GM21360 (cell line): ENCODE measurements around the gene SNX9.
A peak's percentile ranks its signal among the peaks of the same experiment; 100 is the strongest.
"Not testable (repeated sequence)": the region's sequence is repeated elsewhere in the genome, so short reads cannot be mapped to it uniquely, and the experiment has no call there.

Source experiments
- ATAC-seq: cut with Tn5 transposase; IDR thresholded peaks from one replicate; pipeline ENCODE4 v1.9.1; 2021; ENCODE audit warnings: mild to moderate bottlenecking, moderate library complexity; ENCODE audit not compliant: unreplicated experiment

SNX9 gene

GRCh38 chr6:157909282-157909664 is 86.2 kb downstream of the SNX9 start:
- ATAC-seq, result peak; percentile 64

- no peak for ATAC-seq
Measured at GRCh38 chr6:157911278-157911677, 88.2 kb downstream of the SNX9 start.

GRCh38 chr6:157911786-157912185 is 88.7 kb downstream of the SNX9 start:
- no peak for ATAC-seq

GRCh38 chr6:157912326-157912725 is 89.3 kb downstream of the SNX9 start:
- ATAC-seq, result no peak

GRCh38 chr6:157921685-157922367 is 98.8 kb downstream of the SNX9 start:
- no peak for ATAC-seq

- ATAC-seq, result no peak
Measured at GRCh38 chr6:157925771-157926170, 102.7 kb downstream of the SNX9 start.

- no peak for ATAC-seq
Measured at GRCh38 chr6:157927011-157927410, 104.0 kb downstream of the SNX9 start.

GRCh38 chr6:157928428-157928827 is 105.4 kb downstream of the SNX9 start:
- no peak for ATAC-seq

GRCh38 chr6:157929076-157929475 is 106.0 kb downstream of the SNX9 start:
- ATAC-seq, result no peak

- ATAC-seq, result no peak
Measured at GRCh38 chr6:157929765-157930319, 106.8 kb downstream of the SNX9 start.

- ATAC-seq, result no peak
Measured at GRCh38 chr6:157935786-157936185, 112.7 kb downstream of the SNX9 start.

- no peak for ATAC-seq
Measured at GRCh38 chr6:157937318-157937717, 114.3 kb downstream of the SNX9 start.

GRCh38 chr6:157937916-157938315 is 114.9 kb downstream of the SNX9 start:
- ATAC-seq, result no peak

- not testable (repeated sequence) for ATAC-seq
Measured at GRCh38 chr6:157940375-157941036, 117.5 kb downstream of the SNX9 start.

GRCh38 chr6:157941101-157941863 is 118.2 kb downstream of the SNX9 start:
- no peak for ATAC-seq

GRCh38 chr6:157942351-157942750 is 119.3 kb downstream of the SNX9 start:
- ATAC-seq, result no peak

- ATAC-seq, result no peak
Measured at GRCh38 chr6:157943249-157943963, 120.4 kb downstream of the SNX9 start.

GRCh38 chr6:157943964-157944283 is 120.9 kb downstream of the SNX9 start:
- no peak for ATAC-seq

- no peak for ATAC-seq
Measured at GRCh38 chr6:157944983-157945931, 122.2 kb downstream of the SNX9 start.

GRCh38 chr6:157946053-157946617 is 123.1 kb downstream of the SNX9 start:
- no peak for ATAC-seq
